ENCODE measurements around the gene E2F6.

- TF ChIP-seq CTCF (IDR thresholded peaks at IDR 0.05; ENCODE audit: low read depth, low read length, missing input control) (no peak), ATF3 (IDR thresholded peaks at IDR 0.05) (no peak), RAD21 (IDR thresholded peaks at IDR 0.05) (no peak), YY1 (IDR thresholded peaks at IDR 0.05) (no peak), TAF1 (conservative IDR thresholded peaks at IDR 0.05) (no peak), REST (IDR thresholded peaks at IDR 0.05) (no peak), MAX (IDR thresholded peaks at IDR 0.05) (no peak), GABPA (IDR thresholded peaks at IDR 0.05 in 1 of 2, conservative IDR thresholded peaks at IDR 0.05 in 1 of 2) (no peak), SP1 (IDR thresholded peaks at IDR 0.05) (no peak), ZBTB33 (IDR thresholded peaks at IDR 0.05) (no peak), NR2F2 (IDR thresholded peaks at IDR 0.05) (no peak), HNF4A (conservative IDR thresholded peaks at IDR 0.05) (no peak)
Observed at GRCh38 chr2:11494310-11494709, 28.3 kb upstream of the E2F6 start.
